ENCODE measurements around the gene ANP32A.
A peak's percentile ranks its signal among the peaks of the same experiment; 100 is the strongest.
"Not testable (repeated sequence)": the region's sequence is repeated elsewhere in the genome, so short reads cannot be mapped to it uniquely, and the experiment has no call there.

Gene ANP32A

DNA sequence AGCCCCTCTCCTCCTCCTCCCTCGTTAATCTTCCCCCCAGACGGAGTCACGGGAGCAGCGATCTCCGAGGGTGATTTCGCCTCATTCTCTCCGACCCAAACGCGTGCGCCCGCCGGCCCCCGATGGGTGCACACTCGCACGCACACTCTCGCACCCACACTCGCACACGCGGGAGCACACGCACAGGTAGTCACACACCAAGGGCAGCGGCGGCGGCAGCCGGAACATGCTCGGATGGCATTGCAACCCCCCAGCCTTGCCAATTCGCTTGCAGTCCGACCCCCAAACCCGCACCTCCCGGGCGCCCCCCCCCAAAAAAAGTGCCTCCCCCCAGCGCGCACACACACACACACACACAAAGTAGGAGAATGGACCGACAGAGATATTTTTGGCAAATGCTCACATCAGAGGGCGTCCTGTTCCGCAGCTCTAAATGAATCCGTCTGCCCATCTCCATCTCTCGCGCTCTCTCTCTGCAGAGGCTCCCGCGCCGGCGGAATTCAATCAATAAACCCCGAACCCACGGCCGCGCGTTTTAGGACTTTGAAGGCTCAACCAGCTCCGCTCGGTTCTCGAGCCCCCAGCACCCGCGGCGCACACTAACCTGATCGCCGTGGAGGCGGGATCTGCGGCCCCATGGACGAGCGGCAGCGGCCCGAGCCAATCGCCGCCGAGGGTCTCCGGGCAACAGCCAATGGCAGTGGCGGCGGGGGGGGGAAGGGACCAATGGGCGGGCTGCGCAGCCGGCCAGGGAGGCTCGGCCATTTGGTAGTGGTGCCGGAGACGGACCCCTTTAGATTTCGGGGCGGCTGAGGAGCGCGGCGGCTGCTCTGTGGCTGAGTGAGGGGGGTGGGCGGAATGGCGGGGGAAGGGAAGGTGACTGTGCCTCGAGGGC lies at the start of gene ANP32A:
TSS of gene ANP32A (minus strand) at position 601 of the 895 bp plus-strand sequence. CDS start at position 457, 144 bp downstream.
- DNase-seq (ENCODE audit: low read depth, low spot score) = peak; percentile 92
- Histone ChIP-seq H3K36me3 (ENCODE audit: insufficient read depth, insufficient read length, low read length) (peaks cover 9% of the 10 kb centered on the region), H3K4me3 (ENCODE audit: insufficient read length, low read depth) (peak within 1 kb of the TSS; percentile 90), H3K9ac (ENCODE audit: insufficient read length, low read depth) (peak within 1 kb of the TSS; percentile 97), H3K27me3 (ENCODE audit: insufficient read depth, insufficient read length) (peaks cover 14% of the 10 kb centered on the region), H3K4me1 (ENCODE audit: insufficient read depth, insufficient read length) (no peaks in the 10 kb centered on the region), H3K9me3 (ENCODE audit: insufficient read depth, low read length) (no peaks in the 10 kb centered on the region)
- TF ChIP-seq SUZ12 (IDR thresholded peaks at IDR 0.05; ENCODE audit: extremely low read depth, insufficient read depth, insufficient read length) = no peak
- no peak for TF ChIP-seq YY1 (IDR thresholded peaks at IDR 0.05; ENCODE audit: insufficient read depth, insufficient read length)

DNA sequence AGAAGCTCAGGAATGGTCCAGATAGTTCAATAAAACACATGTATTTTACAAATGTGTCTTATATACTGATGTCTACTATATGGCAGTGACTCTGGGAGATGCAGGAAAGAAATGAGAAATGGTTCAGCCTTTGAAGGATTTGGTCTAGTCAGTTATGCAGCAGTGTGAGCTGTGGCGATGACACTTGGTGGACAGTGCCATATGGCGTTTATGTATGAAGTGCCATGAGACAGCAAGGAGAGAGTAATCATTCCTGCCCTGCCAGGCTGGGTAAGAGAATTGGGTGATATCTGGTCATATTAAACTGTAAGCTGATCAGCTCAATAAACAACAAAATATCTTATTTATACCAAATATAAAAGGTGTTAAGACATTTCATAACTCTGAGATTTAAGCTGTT lies 47.6 kb upstream of the ANP32A start:
- Histone ChIP-seq H3K9me3 (ENCODE audit: insufficient read depth, low read length) (no peaks in the 10 kb centered on the region; the same call in 1 of the 2 replicates), H3K36me3 (ENCODE audit: insufficient read depth, insufficient read length, low read length) (no peaks in the 10 kb centered on the region), H3K4me3 (ENCODE audit: insufficient read length, low read depth) (no peak overlapping the region), H3K4me1 (ENCODE audit: insufficient read depth, insufficient read length) (no peaks in the 10 kb centered on the region), H3K27me3 (ENCODE audit: insufficient read depth, insufficient read length) (peaks cover 2% of the 10 kb centered on the region), H3K9ac (ENCODE audit: insufficient read length, low read depth) (no peak overlapping the region)
- DNase-seq (ENCODE audit: low read depth, low spot score) = no peak
- TF ChIP-seq ZNF274 (IDR thresholded peaks at IDR 0.05; ENCODE audit: low read depth, low read length) (no peak), SUZ12 (IDR thresholded peaks at IDR 0.05; ENCODE audit: extremely low read depth, insufficient read depth, insufficient read length) (no peak), YY1 (IDR thresholded peaks at IDR 0.05; ENCODE audit: insufficient read depth, insufficient read length) (no peak)

DNA sequence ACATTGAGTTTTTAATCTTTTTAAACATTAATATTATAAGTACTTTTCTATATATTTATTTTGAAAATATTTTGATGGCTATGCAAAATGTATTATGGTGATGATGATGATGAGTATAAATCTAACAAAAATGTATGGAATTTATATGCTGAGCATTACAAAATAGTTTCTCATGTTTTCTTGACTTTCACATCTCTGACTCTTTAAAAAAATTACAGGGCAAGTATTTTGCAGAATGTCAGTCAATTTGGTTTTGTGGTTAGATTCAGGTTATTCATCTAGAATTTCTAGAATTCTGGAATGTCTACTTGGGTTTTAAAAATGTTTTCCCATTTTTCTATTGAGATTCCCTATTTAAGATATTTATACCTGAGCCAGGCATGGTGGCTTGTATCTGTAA lies 41.7 kb upstream of the ANP32A start:
- DNase-seq (ENCODE audit: low read depth, low spot score) = no peak
- H3K27me3 ChIP-seq (ENCODE audit: insufficient read depth, insufficient read length) = no peaks in the 10 kb centered on the region
- H3K36me3 ChIP-seq (ENCODE audit: insufficient read depth, insufficient read length, low read length) = no peaks in the 10 kb centered on the region
- no peak overlapping the region for H3K4me3 ChIP-seq (ENCODE audit: insufficient read length, low read depth)
- TF ChIP-seq ZNF274 (IDR thresholded peaks at IDR 0.05; ENCODE audit: low read depth, low read length) (no peak), SUZ12 (IDR thresholded peaks at IDR 0.05; ENCODE audit: extremely low read depth, insufficient read depth, insufficient read length) (no peak), YY1 (IDR thresholded peaks at IDR 0.05; ENCODE audit: insufficient read depth, insufficient read length) (no peak)
- no peak overlapping the region for H3K9ac ChIP-seq (ENCODE audit: insufficient read length, low read depth)
- H3K4me1 ChIP-seq (ENCODE audit: insufficient read depth, insufficient read length) = no peaks in the 10 kb centered on the region
- peaks cover 20% of the 10 kb centered on the region for H3K9me3 ChIP-seq (ENCODE audit: insufficient read depth, low read length)

DNA sequence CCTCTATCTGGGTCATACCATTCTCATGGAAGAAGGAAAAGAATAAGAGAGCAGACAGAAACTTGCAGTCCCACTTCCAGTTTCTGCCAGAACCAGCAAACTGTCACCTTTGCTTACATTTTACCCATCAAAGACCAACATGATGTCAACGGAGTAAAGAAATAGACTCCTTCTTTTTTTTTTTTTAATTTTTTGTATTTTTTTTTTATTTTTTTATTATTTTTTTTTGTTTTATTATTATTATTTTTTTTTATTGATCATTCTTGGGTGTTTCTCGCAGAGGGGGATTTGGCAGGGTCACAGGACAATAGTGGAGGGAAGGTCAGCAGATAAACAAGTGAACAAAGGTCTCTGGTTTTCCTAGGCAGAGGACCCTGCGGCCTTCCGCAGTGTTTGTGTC lies 38.0 kb upstream of the ANP32A start:
- H3K9me3 ChIP-seq (ENCODE audit: insufficient read depth, low read length) = peaks cover 34% of the 10 kb centered on the region
- not testable (repeated sequence) for DNase-seq (ENCODE audit: low read depth, low spot score); H3K9ac ChIP-seq (ENCODE audit: insufficient read length, low read depth); H3K27me3 ChIP-seq (ENCODE audit: insufficient read depth, insufficient read length); H3K4me1 ChIP-seq (ENCODE audit: insufficient read depth, insufficient read length); H3K4me3 ChIP-seq (ENCODE audit: insufficient read length, low read depth); H3K36me3 ChIP-seq (ENCODE audit: insufficient read depth, insufficient read length, low read length)

DNA sequence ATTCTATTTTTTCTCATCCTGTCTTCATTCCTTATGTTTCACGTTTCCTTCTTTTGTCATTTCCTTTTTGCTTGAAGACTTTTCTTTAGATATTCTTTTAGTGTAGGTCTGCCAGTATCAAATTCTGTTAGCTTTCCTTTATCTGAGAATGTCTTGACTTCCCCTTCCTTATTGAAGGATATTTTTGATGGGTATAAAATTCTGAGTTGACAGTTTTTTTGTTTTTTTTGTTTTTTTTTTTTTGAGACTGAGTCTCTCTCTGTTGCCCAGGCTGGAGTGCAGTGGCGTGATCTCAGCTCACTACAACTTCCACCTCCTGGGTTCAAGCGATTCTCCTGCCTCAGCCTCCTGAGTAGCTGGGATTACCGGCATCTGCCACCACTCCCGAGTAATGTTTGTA lies 36.7 kb upstream of the ANP32A start:
- H3K4me1 ChIP-seq (ENCODE audit: insufficient read depth, insufficient read length); H3K36me3 ChIP-seq (ENCODE audit: insufficient read depth, insufficient read length, low read length); H3K4me3 ChIP-seq (ENCODE audit: insufficient read length, low read depth); DNase-seq (ENCODE audit: low read depth, low spot score); H3K9ac ChIP-seq (ENCODE audit: insufficient read length, low read depth); H3K27me3 ChIP-seq (ENCODE audit: insufficient read depth, insufficient read length): not testable (repeated sequence)
- H3K9me3 ChIP-seq (ENCODE audit: insufficient read depth, low read length) = peaks cover 34% of the 10 kb centered on the region

DNA sequence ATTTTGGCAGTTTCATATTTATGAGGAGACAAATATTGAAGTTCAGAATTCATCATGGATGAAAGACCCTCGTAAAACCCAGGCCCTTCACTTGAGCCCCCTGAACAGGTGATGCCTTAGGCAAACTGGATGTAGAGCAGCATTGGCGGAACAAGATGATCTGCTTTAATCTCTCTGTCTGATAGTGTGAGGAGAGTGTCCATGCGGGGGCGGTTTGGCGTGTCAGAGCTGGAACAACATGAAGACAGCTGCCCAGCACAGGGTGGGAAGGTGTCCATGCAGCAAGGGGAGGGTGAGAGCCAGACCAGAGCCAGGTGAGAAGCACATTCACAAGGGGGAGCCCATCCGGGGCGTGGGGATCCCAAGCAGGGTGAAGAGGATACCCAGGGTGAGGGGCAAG lies 31.8 kb upstream of the ANP32A start:
- DNase-seq (ENCODE audit: low read depth, low spot score) = no peak
- TF ChIP-seq ZNF274 (IDR thresholded peaks at IDR 0.05; ENCODE audit: low read depth, low read length) = no peak
- Histone ChIP-seq H3K9me3 (ENCODE audit: insufficient read depth, low read length) (peaks cover 15% of the 10 kb centered on the region), H3K4me3 (ENCODE audit: insufficient read length, low read depth) (no peak overlapping the region), H3K27me3 (ENCODE audit: insufficient read depth, insufficient read length) (no peaks in the 10 kb centered on the region), H3K4me1 (ENCODE audit: insufficient read depth, insufficient read length) (peaks cover 3% of the 10 kb centered on the region), H3K36me3 (ENCODE audit: insufficient read depth, insufficient read length, low read length) (no peaks in the 10 kb centered on the region), H3K9ac (ENCODE audit: insufficient read length, low read depth) (no peak overlapping the region)

DNA sequence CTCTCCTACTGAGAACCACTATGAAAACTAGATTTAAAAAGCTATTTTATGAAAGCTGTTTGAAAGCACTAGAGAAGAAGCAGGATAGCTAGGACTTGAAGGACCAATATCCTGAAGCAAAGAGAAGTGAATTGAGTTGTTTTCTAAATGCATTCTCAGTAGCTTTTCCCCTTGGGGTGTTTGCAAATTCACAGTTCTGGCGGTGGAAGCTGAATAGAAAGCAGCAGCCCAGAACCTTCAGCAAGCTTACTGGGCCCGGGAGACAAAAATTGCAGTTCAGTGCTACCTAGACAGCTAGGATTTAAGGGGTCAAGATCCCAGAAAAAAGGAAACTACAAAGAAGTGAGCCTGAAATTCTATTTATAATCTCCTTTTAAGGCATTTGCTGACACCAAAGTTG lies 31.3 kb upstream of the ANP32A start:
- DNase-seq (ENCODE audit: low read depth, low spot score) = no peak
- H3K27me3 ChIP-seq (ENCODE audit: insufficient read depth, insufficient read length) = no peaks in the 10 kb centered on the region
- peaks cover 10% of the 10 kb centered on the region for H3K9me3 ChIP-seq (ENCODE audit: insufficient read depth, low read length)
- peaks cover 3% of the 10 kb centered on the region for H3K4me1 ChIP-seq (ENCODE audit: insufficient read depth, insufficient read length)
- H3K9ac ChIP-seq (ENCODE audit: insufficient read length, low read depth) = no peak overlapping the region
- no peaks in the 10 kb centered on the region for H3K36me3 ChIP-seq (ENCODE audit: insufficient read depth, insufficient read length, low read length)
- H3K4me3 ChIP-seq (ENCODE audit: insufficient read length, low read depth) = no peak overlapping the region
- TF ChIP-seq YY1 (IDR thresholded peaks at IDR 0.05; ENCODE audit: insufficient read depth, insufficient read length) (no peak), ZNF274 (IDR thresholded peaks at IDR 0.05; ENCODE audit: low read depth, low read length) (no peak), SUZ12 (IDR thresholded peaks at IDR 0.05; ENCODE audit: extremely low read depth, insufficient read depth, insufficient read length) (no peak)

DNA sequence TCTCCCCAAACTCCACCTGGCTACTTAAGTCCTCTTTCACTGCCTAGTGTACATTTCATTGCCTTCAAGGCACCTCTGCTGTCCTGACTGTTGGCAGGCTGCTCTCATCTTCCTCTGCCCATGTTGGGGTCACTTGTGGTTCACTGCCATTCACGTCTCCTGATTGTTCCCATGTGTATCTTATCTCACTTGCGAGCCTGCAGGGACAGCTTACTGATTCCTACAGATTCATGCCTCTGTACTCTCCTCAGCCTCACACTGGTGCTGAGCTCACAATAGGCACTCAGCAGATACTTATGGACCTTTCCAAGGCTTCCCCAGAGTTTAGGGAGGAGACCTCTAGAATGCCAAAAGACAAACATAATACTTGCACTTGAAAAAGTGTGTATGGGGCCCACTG lies 28.8 kb upstream of the ANP32A start:
- H3K4me1 ChIP-seq (ENCODE audit: insufficient read depth, insufficient read length) = peaks cover 3% of the 10 kb centered on the region
- no peaks in the 10 kb centered on the region for H3K9me3 ChIP-seq (ENCODE audit: insufficient read depth, low read length)
- peaks cover 5% of the 10 kb centered on the region for H3K27me3 ChIP-seq (ENCODE audit: insufficient read depth, insufficient read length)
- H3K9ac ChIP-seq (ENCODE audit: insufficient read length, low read depth) = no peak overlapping the region
- TF ChIP-seq YY1 (IDR thresholded peaks at IDR 0.05; ENCODE audit: insufficient read depth, insufficient read length) = no peak
- no peak for TF ChIP-seq SUZ12 (IDR thresholded peaks at IDR 0.05; ENCODE audit: extremely low read depth, insufficient read depth, insufficient read length)
- no peak for TF ChIP-seq ZNF274 (IDR thresholded peaks at IDR 0.05; ENCODE audit: low read depth, low read length)
- no peak overlapping the region for H3K4me3 ChIP-seq (ENCODE audit: insufficient read length, low read depth)
- DNase-seq (ENCODE audit: low read depth, low spot score) = no peak
- H3K36me3 ChIP-seq (ENCODE audit: insufficient read depth, insufficient read length, low read length) = no peaks in the 10 kb centered on the region
